ENCODE results near the gene CAMK2B.

- TF ChIP-seq CTCF (IDR thresholded peaks at IDR 0.05; ENCODE audit: low read length) (no peak), EZH2 (IDR thresholded peaks at IDR 0.05; ENCODE audit: borderline replicate concordance, low read length) (no peak)
Measured at GRCh38 chr7:44176486-44176885, 148.9 kb downstream of the CAMK2B start.
